ENCODE data around the gene MBD3L5. TPM values are rescaled to one million over a fixed set of nuclear protein-coding genes. Genes with fewer than 3 reads are reported as not detected.
A peak's percentile ranks its signal among the peaks of the same experiment; 100 is the strongest.

The MBD3L5 gene
- total RNA-seq, 1 donor from 2014 or later, result not detected

GRCh38 chr19:7069904-7070226 is 39.5 kb downstream of the MBD3L5 start:
- H3K4me1 Mint-ChIP-seq, result peaks cover 12% of the 10 kb centered on the region
- H3K4me3 Mint-ChIP-seq, result peak overlapping the region; percentile 99
- TF ChIP-seq CTCF (conservative IDR thresholded peaks at IDR 0.05), result no peak
- H3K9me3 Mint-ChIP-seq, result peaks cover 3% of the 10 kb centered on the region
- H3K27ac Mint-ChIP-seq (ENCODE audit: unreplicated experiment), result peak overlapping the region; percentile 43
- DNase-seq (ENCODE audit: low read depth, low spot score), result no peak
- H3K27me3 Mint-ChIP-seq (ENCODE audit: low read depth), result peaks cover 3% of the 10 kb centered on the region
- H3K36me3 Mint-ChIP-seq (ENCODE audit: low read depth), result peaks cover 18% of the 10 kb centered on the region

DNA sequence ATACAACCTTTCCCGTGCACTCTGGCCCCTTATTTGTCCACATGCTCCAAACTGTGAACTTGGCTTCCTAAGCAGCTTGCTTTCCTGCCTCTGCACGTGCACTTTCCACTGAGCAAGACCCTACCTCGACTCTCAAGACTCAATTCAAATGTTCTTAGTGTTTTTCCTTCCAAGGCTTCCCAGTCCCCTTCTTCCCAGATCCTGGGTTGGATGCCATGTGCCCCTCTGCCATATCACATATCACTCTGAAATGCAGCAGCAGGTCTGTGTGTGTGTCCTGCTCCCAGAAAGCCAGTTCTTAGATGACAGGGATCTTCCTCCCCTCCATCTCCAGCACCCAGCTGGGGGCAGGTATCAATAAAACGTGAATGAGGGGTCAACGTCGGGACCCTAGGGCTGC is 42.2 kb downstream of the MBD3L5 start:
- no peak overlapping the region for H3K27ac Mint-ChIP-seq (ENCODE audit: unreplicated experiment)
- H3K4me1 Mint-ChIP-seq, result peaks cover 12% of the 10 kb centered on the region
- peaks cover 39% of the 10 kb centered on the region for H3K36me3 Mint-ChIP-seq (ENCODE audit: low read depth)
- H3K27me3 Mint-ChIP-seq (ENCODE audit: low read depth), result peaks cover 3% of the 10 kb centered on the region
- peaks cover 6% of the 10 kb centered on the region for H3K9me3 Mint-ChIP-seq
- TF ChIP-seq CTCF (conservative IDR thresholded peaks at IDR 0.05), result no peak
- no peak for DNase-seq (ENCODE audit: low read depth, low spot score)
- H3K4me3 Mint-ChIP-seq, result peak overlapping the region; percentile 79

DNA sequence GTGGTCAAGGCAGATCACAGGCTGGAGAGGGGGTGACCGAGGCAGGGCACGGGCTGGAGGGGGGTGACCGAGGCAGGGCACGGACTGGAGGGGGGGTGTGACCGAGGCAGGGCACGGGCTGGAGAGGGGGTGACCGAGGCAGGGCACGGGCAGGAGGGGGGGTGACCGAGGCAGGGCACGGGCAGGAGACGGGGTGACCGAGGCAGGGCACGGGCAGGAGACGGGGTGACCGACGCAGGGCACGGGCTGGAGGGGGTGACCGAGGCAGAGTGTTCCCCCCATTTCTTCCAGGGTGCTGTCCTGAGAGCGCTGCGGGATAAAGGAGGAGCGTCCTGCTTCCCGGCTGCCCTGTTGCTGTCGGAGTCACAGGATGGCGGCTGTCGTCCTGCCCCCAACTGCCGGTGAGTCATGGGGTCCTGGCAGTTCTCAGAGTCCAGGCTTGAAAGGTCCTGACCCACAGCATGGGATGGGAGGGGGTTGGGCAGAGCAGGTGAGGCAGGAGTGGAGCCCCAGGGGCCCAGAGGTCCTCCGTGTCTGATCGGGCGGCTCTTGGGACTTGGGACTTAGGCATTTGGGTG is 44.4 kb downstream of the MBD3L5 start:
- Mint-ChIP-seq H3K4me3 (no peak overlapping the region), H3K27me3 (ENCODE audit: low read depth) (no peaks in the 10 kb centered on the region), H3K27ac (ENCODE audit: unreplicated experiment) (no peak overlapping the region), H3K9me3 (peaks cover 14% of the 10 kb centered on the region), H3K36me3 (ENCODE audit: low read depth) (peaks cover 56% of the 10 kb centered on the region), H3K4me1 (peaks cover 4% of the 10 kb centered on the region)
- DNase-seq (ENCODE audit: low read depth, low spot score), result no peak
- no peak for TF ChIP-seq CTCF (conservative IDR thresholded peaks at IDR 0.05)

- TF ChIP-seq CTCF (conservative IDR thresholded peaks at IDR 0.05), result no peak
- DNase-seq (ENCODE audit: low read depth, low spot score), result no peak
- peaks cover 4% of the 10 kb centered on the region for H3K4me1 Mint-ChIP-seq
- H3K4me3 Mint-ChIP-seq, result no peak overlapping the region
- peaks cover 70% of the 10 kb centered on the region for H3K36me3 Mint-ChIP-seq (ENCODE audit: low read depth)
- H3K9me3 Mint-ChIP-seq, result peaks cover 17% of the 10 kb centered on the region
- H3K27ac Mint-ChIP-seq (ENCODE audit: unreplicated experiment), result no peak overlapping the region
- no peaks in the 10 kb centered on the region for H3K27me3 Mint-ChIP-seq (ENCODE audit: low read depth)
Measured at GRCh38 chr19:7076151-7076550, 45.8 kb downstream of the MBD3L5 start.

DNA sequence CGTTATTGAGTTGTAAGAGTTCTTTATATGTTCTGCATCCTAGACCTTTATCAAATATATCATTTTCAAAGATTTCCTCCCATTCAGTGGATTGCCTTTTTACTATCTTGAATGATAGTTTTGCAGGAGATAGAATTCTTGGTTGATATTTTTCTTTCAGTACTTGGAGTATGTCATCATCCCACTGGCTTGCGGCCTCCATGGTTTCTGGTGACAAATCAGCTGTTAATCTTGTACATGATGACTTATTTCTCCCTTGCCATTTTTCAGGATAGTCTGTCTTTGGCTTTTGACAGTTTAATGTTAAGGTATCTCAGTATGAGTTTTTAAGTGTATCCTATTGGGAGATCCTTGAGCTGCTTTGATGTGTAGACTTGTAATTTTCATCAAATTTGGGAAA is 47.6 kb downstream of the MBD3L5 start:
- H3K27me3 Mint-ChIP-seq (ENCODE audit: low read depth), result peaks cover 2% of the 10 kb centered on the region
- no peak for DNase-seq (ENCODE audit: low read depth, low spot score)
- H3K4me3 Mint-ChIP-seq, result peak overlapping the region; percentile 12
- H3K4me1 Mint-ChIP-seq, result no peaks in the 10 kb centered on the region
- H3K9me3 Mint-ChIP-seq, result peaks cover 23% of the 10 kb centered on the region
- H3K36me3 Mint-ChIP-seq (ENCODE audit: low read depth), result peaks cover 81% of the 10 kb centered on the region
- no peak for TF ChIP-seq CTCF (conservative IDR thresholded peaks at IDR 0.05)
- no peak overlapping the region for H3K27ac Mint-ChIP-seq (ENCODE audit: unreplicated experiment)

Other genes with a start within 250 kb of the MBD3L5 start
- not detected in 2 replicates for gene ADGRE1, start 143.0 kb upstream of the MBD3L5 start, total RNA-seq
- gene MBD3L2B, start 9.1 kb upstream of the MBD3L5 start, total RNA-seq, result not detected in 2 replicates
- gene MBD3L4, start 9.6 kb downstream of the MBD3L5 start, total RNA-seq, result not detected in 2 replicates
- not detected in 2 replicates for gene MBD3L2, start 18.7 kb downstream of the MBD3L5 start, total RNA-seq
- gene MBD3L3, start 28.1 kb downstream of the MBD3L5 start, total RNA-seq, result not detected in 2 replicates
- 13.9 and 14.0 TPM in 2 replicates for gene ZNF557, start 39.1 kb downstream of the MBD3L5 start, total RNA-seq

Data from neural crest cell (in vitro differentiated cells).